Stimulated activated naive CD8-positive, alpha-beta T cell treated with anti-CD3 and anti-CD28 coated beads, Interleukin-15, Interleukin-2, amounts not matched to agents 100 U/mL and 50 U/mL, for 24 hours (primary cell): Measurements from ENCODE around the gene LDB2.
"Not testable (repeated sequence)": the region's sequence is repeated elsewhere in the genome, so short reads cannot be mapped to it uniquely, and the experiment has no call there.

Experiments used
- ATAC-seq: fragments of 150-1000 bp; cut with Tn5 transposase; one replicate; pipeline ENCODE4 v1.10.0; 2021
- DNase-seq: peaks from one replicate; pipeline ENCODE4 v3.0.0; 2021

Gene LDB2

DNA sequence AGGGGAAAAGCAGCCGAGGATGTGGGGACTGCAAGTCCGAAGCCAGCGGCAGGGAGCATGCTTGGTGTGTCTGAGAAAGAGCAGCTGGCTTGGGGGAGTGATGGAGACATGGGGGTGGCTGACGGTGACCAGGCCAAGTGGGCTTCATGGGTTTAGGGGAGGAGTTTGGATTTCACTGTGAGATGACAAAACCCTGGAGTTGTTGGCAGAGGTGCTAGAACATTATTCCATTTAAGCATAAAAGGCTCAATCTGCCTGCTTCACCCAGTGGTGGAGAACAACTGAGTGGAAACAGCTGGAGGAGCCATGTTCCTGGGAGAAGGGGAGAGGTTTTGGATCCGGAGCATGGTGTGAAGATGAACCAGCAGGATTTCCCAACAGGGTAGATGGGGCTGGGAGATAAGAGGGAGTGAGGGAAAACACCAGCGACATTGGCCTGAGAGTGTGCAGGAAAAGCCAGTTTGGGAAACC lies 354.2 kb downstream of the LDB2 start:
- ATAC-seq (no peak), DNase-seq (no peak)

DNA sequence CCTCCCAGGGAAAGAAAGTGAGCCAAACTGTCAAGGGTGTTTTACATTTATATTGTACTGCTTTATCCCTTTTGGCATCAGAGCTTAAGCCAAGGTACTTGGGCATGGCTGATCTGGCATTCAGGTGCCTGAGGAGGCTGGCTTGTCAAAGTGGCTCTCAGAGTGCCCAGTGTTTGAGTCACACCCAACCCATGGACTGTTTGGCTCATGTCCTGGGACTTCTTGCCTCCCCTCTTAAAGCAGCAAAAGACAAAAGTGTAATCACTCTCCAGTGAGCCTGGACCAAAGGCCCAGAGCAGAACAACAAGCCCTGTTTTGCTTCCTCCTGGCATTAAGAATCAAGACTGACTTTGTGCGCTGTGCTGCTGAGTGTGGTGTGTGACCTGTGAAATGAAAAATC lies 360.5 kb downstream of the LDB2 start:
- ATAC-seq (no peak), DNase-seq (no peak)

DNA sequence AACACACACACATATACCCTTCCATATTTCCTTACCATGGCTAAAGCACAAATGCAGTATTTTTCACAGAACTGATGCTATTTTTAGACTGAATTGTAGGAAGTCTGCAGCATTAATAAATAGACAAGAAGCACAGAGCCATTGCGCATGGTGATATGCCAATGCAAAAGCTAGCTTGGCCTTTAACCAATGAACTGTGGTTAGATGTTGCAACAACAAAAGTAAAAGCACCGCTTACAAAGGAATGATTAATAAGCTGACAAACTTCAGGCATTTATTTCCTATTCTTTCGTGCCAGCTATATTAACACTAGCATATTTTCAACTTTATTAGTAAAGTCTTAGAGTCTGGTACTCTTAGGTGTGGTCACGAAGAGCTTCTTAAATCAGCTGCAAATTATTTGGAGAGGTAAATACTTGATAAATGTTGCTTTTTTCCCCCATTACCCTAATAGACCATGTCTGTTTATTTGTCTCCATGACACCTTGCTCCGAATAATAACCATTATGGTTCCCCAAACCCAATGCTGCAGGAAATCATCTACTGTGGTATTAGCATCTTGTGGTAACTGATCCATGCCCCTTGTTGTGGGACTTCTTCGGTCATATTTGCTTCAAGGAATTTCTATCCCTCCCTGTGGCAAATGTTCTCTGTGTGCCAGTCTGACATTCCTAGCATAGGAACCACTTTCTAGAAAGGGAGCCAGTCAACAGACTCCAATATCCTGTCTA lies 366.0 kb downstream of the LDB2 start:
- ATAC-seq (no peak), DNase-seq (no peak)

DNA sequence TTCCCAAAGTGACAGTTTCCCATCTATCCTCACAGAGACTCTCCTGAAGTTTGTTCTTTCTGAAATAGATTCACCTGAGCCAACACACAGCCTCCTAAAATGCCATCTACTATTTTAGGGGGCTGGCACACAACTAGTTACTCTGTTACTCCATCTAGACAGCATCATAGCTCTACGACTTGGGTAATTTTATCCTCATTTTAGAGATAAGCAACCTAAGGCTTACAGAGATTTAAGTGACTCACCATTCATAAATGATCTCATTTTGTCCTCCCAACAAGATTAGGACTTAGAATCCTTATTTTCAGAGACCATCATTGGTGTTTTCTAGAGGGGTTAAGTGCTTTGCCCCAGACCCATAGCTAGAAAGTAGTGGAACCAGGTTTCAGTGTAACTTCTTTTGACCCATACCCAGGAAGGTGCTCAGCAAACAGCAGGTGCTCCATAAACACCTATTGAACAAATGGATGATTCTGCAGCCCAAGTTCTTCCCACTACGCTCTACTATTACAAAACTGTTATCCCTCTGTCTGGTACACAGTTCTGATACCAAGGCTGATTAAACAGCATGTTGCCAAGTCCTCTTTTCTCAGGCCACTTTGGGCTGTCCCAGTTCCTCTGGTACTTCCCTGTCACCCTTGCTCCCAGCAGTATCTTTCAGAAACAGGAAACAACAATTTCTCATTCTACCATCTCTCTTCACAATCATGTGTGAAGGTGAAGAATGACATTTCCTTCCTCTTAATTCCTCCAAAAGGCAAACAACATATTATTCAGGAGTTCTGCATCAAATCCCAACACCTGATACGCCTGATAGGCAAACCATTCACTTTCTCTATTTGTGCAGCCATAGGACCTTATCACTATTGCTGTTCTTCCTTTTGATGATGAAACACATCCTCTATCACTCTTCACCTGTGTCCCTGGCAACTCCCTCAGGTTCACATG lies 367.5 kb downstream of the LDB2 start:
- ATAC-seq (no peak), DNase-seq (no peak)

DNA sequence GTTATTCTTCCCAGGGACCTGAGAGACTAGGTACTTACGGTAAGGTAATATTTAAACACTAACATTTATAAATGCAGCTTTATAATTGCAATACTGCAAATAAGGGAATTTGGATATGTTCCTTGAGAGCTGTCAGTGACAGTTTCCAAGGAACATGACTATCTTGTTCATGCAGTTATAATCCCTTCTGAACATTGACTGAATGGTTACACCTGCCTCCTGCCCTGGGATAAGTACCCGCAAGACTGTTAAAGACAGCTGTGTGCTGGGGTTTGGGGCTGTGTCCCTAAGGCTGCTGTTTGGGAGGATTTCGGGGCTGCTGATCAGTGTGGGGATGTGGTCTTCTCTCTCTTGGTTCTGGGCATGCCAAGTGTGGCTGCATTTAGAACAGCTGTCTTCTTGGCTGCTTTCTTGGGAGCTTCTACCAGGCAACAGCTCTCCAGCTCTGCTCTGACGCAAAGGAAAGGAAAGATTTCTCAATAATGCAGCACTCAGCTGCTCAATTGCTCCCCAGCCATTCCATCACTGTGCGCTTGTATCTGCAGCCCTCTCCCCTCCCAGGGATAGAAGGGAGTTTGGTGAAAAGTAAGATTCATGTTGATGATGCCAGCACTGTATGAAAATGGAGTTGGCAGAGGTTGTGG lies 373.4 kb downstream of the LDB2 start:
- DNase-seq: no peak

DNA sequence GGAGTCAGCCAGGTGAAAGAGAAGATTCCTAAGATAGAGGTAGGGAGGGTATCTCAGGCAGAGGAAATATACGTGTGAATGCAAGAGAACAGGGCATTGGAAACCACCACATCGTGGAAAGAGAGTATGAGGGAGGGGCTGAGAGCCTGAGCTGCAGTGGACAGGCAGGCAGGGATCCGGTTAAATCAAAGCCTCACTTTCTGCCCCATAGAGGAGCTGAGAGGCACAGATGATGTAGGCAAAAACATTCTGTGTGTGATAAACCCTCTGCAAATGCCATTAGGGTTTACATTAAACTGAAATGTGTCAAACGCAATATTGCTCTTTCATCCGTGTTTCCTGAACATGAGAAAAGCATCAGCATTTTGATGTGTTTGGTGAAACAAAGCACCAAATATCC lies 374.0 kb downstream of the LDB2 start:
- ATAC-seq (no peak), DNase-seq (no peak)

More for the DNA sequence above, 373.4 kb downstream of the LDB2 start:
- ATAC-seq: no peak

DNA sequence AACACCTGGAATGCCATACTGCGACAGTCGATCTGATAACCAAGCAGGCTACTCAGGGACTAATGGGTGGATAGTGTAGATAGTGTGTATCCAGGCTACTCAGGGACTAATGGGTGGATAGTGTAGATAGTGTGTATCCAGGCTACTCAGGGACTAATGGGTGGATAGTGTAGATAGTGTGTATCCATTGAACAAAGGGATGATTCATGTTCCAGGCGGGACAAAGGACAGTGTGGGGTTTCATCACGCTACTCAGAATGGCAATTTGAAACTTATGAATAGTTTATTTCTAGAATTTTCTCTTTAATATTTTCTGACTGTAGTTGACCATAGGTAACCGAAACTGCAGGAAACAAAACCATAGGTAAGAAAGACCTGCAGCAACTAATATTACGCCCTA lies 374.9 kb downstream of the LDB2 start:
- not testable (repeated sequence) for DNase-seq, ATAC-seq

DNA sequence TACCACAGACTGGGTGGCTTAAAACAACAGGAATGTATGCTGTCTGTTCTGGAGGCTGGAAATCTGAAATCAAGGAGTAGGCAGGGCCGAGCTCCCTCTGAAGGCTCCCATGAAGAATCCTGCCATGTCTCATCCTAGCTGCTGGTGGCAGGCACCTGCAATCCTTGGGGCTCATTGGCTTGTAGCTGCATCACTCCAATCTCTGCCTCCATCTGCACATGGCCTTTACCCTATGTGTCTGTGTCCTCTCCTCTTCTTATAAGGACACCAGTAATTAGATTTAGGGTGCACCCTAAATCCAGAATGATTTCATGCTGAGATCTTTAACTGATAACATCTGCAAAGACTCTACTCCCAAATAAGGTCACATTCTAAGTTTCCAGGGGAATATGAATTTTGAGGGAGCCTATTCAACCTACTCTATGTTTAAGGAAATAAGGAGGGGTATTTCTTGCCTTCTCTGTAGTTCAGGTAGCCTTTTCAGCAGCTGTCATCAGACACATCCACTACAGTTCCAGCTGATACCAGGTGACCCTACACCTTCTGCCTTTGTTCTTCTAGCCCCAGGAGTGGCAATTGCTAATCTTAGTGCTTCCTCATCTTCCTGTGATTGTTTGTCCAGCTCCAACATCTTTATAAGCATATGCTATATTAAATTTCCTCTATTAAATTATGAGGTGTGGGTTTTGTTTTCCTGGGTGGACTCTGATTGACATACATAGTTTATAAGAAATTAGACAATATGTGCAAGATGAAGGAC lies 377.1 kb downstream of the LDB2 start:
- DNase-seq (no peak), ATAC-seq (no peak)

DNA sequence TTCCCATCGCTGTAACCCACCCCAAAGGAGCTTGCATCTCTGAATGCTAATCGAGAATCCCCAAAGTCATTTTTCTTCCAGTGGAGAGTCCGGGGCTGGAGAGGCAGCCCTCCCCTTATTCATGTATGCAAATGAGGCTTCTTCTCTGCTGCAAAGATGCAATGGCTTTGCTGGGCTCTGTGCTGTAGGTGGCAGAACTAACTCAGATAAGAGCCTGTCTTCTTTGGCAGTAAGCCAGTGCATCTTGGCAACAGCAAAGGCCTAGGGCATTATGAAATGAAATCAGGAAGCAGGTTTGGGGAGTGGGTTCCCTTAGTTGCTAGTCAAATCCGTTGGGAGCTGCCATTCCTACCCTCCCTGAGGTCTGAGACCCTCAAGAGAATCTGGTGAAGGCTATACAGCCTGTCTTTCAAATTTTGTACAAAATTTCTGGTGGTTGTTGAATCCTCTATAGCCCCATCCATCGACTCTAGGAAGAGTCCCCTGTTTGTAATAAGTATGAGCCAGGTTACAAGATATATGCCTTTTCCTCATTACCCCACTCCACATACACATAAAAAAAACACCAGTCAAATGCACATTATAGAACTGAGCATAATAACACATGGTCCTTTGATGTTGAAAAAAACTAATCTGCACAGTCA lies 381.5 kb downstream of the LDB2 start:
- no peak for DNase-seq

DNA sequence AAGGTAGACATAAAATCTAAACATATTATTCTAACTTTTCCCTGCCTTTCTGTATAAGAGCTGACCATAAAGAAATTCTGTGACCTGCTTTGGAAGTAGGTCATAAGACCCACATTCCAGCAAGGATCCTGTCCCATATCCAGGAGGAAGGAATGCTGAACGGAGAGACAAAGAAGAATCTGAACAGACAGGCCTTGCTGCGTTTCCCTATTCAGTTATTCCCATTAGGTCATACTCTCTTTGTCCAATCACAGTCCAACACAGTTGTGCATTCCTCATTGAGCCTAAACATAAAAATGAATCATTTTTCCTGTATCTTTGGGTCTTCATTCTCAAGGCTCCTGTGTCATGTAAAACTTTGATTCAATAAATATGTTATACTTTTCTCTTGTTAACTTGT lies 384.6 kb downstream of the LDB2 start:
- DNase-seq (no peak), ATAC-seq (no peak)

More for the DNA sequence above, 381.5 kb downstream of the LDB2 start:
- no peak for ATAC-seq

DNA sequence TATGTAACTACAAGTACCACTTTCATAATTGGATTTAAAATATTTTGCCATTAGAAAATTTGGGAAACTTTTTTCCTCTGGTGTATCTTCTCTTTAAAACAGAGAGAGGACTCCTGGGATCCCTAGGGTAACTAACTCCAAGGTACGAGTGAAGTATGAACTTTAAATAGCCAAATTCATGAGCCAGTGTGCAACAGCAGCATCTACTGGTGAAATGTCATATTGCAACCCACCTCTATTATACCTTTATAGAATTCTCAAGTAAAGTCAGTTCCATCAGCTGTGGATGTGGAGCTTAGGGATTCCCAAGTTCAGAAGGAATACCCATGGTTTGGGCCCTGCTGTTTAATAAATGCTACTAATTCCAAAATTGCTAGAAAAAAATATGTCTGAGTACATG lies 389.5 kb downstream of the LDB2 start:
- ATAC-seq: no peak
- DNase-seq: no peak

DNA sequence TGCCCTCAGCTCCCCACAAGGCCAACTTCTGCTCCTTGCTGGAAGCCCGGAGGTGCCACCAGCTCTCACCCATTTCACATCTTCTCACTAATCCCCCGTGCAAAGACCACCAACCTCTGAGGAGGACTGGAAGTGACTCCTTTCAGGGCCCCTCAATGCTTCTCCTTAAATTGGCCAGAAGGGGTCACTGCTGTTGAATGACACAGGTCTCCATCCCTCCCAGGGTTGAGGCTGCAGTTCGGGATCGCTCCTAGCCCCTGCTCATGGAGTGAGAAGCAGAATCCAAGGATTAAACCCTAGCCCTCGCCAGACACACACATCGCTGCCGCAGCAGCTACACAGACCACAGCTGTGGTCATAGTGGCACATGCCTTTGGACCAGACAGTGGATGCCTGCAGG lies 392.7 kb downstream of the LDB2 start:
- DNase-seq: no peak

DNA sequence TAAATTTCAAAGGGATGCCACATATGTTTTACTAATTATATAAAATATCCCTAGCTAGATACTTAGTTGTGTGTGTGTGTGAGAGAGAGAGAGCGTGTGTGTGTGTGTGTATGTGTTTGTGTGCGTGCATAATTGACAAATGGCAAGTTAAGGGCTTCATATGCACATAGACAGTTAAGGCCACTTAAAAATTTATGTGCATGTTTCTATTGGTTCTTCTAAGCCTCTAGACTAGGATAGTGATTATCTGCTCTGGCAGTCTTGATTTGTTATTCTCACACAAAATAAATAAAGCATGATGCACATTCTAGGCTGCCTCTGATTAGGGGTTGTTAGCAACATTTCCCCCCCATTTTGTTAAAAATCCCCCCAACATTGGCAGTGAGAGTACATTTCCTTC lies 393.2 kb downstream of the LDB2 start:
- DNase-seq: no peak
- no peak for ATAC-seq

More for the DNA sequence above, 392.7 kb downstream of the LDB2 start:
- no peak for ATAC-seq

DNA sequence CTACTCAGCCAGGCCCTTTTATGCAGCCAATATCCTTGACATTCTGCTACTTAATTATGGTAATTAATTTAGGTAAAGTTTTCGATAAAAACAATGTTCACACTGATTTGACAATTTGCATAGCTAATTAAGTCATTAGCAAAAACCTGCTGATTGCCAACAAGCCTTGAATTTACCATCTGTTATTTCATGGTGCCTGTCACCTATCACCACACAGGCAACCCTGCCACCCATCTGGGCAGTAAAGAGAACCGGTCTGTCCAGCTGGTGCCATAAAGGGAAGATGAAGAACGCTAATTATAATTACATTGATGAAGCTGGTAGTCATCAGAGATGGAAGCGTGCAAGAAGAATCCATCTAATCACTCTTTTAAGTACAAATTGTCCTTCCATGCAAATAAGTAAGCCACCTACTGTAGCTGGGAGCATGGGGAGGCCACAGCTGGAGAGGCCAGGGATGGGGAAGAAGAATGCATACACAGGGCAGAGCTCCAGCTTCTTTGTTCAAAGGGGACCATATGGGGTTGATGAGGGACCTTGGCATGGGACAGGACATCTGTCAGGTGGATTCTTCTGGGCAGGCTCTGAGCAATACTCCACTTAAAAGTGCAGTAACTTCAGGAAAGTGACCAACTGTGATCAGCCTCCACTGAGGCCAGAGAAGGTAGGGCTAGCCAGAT lies 394.9 kb downstream of the LDB2 start:
- DNase-seq: no peak
- no peak for ATAC-seq

DNA sequence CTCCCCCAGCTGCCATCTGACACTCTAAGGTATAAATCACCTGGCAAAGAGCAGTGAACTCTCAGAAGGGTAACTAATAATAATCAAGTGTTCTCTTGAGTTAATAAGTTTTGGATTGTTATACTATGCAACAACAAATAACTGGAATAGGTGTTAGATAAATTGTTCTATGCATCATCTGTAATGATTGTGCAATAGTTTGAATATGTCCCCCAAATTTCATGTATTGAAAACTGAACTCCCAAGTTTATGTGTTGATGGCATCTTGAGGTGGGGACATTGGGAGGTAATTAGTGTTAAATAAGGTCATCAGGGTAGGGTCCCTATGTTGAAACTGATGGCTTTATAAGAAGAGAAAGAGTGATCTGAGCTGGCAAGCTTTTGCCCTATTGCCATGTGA lies 399.5 kb downstream of the LDB2 start:
- ATAC-seq (no peak), DNase-seq (no peak)

DNA sequence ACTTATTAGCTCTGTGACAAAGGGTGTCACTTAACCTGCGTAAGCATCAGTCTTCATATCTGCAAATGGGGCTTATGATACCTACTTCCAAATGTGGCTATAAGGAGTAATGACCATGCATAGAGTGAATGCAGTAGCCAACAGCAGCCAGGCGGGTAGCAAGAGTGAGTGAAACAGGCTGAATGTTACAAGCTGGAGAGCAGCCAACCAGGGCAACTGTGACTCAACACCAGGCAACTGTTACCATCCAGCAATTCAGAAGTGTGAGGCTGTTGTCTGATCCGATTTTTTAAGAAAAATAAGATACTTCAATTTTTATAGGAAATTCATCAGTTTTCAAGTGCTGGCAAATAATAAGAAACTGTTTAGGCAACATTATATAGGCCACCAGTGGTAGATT lies 401.9 kb downstream of the LDB2 start:
- no peak for DNase-seq

DNA sequence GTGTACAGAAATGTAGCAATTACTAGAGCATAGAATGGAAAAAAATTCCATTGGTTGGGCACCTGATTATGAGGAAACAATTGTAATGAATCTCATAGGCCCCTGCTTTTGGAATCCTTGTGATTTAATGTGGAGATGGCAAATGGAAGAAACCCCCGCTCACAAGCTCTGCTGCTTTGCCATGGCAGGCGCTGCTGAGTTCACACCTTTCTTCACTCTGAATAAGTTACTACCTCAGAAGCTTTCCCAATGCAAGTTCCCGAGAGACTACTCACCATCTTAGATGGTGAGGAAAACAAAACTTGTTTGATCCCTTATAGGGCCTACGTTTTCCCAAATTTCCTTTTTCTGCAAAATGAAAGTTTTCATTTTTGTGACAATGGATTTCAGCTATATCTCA lies 405.6 kb downstream of the LDB2 start:
- no peak for DNase-seq
- ATAC-seq: no peak

More for the DNA sequence above, 401.9 kb downstream of the LDB2 start:
- no peak for ATAC-seq

DNA sequence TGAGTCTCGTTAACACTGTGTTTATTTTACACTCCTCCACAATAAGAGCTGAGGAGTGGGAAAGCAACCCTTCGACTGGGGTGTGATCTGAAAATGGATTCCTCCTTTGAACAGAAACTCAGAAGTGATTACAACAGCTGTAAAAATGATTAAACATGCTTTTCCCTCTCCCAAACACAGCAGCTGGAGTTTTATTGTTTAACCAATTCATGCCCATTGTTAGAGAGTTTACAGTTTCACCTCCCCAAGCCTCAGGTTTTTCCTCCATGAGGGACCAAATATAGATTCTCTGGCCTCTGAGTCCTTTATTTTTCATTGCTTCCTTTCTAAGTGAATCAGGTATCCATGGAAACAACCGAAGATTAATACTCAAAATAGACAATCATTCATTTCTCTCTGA lies 409.2 kb downstream of the LDB2 start:
- no peak for DNase-seq
- ATAC-seq: no peak

DNA sequence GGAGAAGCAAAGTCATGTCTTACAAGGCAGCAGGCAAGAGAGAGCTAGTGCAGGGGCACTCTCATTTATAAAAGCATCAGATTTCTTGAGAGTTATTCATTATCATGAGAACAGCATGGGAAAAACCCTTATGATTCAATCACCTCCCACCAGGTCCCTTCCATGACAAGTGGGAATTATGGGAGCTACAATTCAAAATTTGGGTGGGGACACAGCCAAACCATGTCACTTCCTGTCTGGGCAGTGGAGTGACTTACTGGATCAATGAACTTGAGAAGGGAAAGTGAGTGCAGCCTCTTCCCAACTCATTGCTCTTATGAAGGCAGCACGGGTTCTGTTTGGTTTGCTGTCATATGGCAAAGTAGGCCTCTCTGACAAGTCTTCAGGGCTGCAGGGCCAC lies 410.4 kb downstream of the LDB2 start:
- DNase-seq (no peak), ATAC-seq (no peak)

DNA sequence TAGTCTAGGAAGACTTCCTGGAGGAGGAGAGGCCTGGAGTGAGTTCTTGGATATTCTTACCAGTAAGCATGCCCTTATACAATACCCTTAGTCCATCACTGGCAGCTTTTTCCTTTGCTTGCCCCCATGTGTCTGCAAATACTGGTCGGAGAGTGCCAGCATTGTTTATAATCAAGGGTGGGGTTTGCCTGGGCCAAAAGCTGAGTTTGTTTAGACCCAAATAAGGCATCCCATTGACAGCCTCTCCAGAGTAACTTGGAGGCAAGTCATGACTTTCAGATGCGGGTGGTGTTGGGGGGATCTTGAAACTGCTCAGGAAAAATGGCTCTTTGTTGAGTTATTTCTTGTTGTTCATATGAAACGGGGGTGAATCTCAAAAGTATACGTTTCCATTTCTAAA lies 413.7 kb downstream of the LDB2 start:
- DNase-seq: no peak
- ATAC-seq: no peak

DNA sequence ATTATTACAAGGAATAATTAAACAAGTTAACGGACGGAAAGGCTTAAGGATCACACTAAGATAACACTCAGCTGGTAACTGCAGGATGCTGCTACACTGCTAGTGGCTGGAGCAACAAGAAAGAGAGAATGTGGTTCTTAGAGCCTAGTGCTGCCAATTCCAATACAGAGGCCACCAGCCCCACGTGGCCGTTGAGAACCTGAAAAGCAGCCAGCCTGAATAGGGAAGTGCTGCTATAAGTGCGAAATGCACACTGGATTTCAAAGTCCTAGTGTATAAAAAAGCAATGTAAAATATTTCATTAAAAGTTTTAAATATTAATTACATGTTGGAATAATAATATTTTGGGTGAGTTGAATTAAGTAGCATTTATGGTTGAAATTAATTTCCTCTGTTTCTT lies 414.9 kb downstream of the LDB2 start:
- DNase-seq (no peak), ATAC-seq (no peak)
